Measurements from ENCODE around the gene EID3. TPM values are rescaled to one million over a fixed set of nuclear protein-coding genes. Genes with fewer than 3 reads are reported as not detected.

The EID3 gene
- total and polyA plus RNA-seq, 9 of the 15 experiments (the other 6 are each of a cell fraction or from before 2014, with no cell fraction given): 0.07 to 3.5 (median 0.42) TPM

DNA sequence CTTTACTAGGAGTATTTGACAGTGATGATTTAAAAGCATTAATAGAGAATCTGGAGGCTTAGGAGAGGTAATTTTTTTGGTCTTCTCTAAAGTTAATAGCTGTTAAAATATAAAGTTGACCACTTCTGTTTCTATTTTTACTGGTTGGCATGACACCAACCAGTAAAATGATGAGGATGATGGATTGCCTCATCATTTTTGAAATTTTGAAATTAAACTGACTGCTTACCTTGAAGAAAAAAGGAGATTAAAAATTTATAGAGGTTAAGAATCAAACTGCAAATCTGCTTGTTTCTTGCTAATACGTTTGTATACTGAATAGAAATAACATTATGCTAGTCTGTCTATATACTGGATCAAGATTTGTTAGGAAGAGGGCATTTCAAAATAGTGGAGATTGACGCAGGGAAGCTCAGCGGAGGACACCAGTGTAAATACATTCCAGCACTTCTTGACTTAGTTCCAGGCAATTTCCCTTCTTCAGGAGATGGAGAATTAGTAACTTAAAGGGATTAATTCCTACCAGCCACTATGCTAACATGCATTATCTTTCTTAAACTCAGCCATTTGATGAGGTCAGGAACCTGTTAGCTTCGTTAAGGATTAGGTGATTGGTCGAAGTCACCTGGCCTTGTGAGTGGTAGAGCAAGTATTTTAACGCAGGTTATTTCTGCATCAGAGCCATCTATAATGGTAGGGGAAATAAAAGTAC, 3.6 kb downstream of the EID3 start:
- intact Hi-C loops (cut with micrococcal nuclease): no loop called here
- Histone ChIP-seq H3K9ac (ENCODE audit: insufficient read depth in 1 of 2, low read depth in 2 of 2, low read length in 2 of 2) (no peak overlapping the region), H3K4me1 (replicated peaks in 1 of 2; ENCODE audit: control insufficient read depth in 2 of 2, insufficient read depth in 2 of 2, low read length in 2 of 2) (peaks cover 0 to 7% of the 10 kb centered on the region in 2 experiments; a peak in 3 of 5 replicates), H4K20me1 (replicated peaks; ENCODE audit: control insufficient read depth, insufficient read depth, low read length) (peaks cover 15% of the 10 kb centered on the region), H3K27ac (ENCODE audit: extremely low read depth, low read depth, low read length) (no peak overlapping the region), H3K9me3 (replicated peaks; ENCODE audit: control insufficient read depth, insufficient read depth, low read depth, low read length) (no peaks in the 10 kb centered on the region), H3K9me1 (ENCODE audit: control insufficient read depth, insufficient read depth, low read length) (no peaks in the 10 kb centered on the region), H3K27me3 (ENCODE audit: control insufficient read depth in 2 of 2, insufficient read depth in 2 of 2, low read length in 2 of 2) (no peaks in the 10 kb centered on the region), H2AFZ (ENCODE audit: low read depth, low read length) (no peak overlapping the region), H3K4me3 (no peak overlapping the region), H3K79me2 (ENCODE audit: control insufficient read depth, insufficient read depth, low read length) (peaks cover 89% of the 10 kb centered on the region), H3K4me2 (ENCODE audit: insufficient read depth, low read length) (no peak overlapping the region), H3K36me3 (ENCODE audit: control insufficient read depth, insufficient read depth, low read length) (peaks cover 83% of the 10 kb centered on the region)
- ChIA-PET CTCF (ENCODE audit: low intra/inter-chr PET ratio) (no interaction called here), POLR2A (interaction anchor here (1.0 to 3.3 kb wide), 4 partner anchors 8 to 18 kb away, joined by 3 to 10 read pairs (median 4); no protein-coding TSS in a partner anchor)
- whole genome bisulfite sequencing (ENCODE audit: insufficient coverage, low coverage, missing lambda C conversion rate): 84% methylated on average over 6 of the region's 6 CpGs
- peak; percentile 32 for FAIRE-seq
- TF ChIP-seq MEIS2 (IDR thresholded peaks at IDR 0.05; ENCODE audit: partially characterized antibody) (no peak), CEBPG (CRISPR knock-in tag; IDR thresholded peaks at IDR 0.05) (no peak), CEBPG (tag; conservative IDR thresholded peaks at IDR 0.05 in 1 of 2, IDR thresholded peaks at IDR 0.05 in 1 of 2) (0 out of 4 replicates have a peak, but pooled peaks of 1 of the 2 experiments have one; percentile 8)
- ATAC-seq: no peak
- BruUV-seq (replicated peaks): no TSS peak
- no peak for DNase-seq (ENCODE audit: extremely low read depth in 1 of 4, low spot score in 3 of 4)
- in situ Hi-C loops (cut with MboI): no loop called here

DNA sequence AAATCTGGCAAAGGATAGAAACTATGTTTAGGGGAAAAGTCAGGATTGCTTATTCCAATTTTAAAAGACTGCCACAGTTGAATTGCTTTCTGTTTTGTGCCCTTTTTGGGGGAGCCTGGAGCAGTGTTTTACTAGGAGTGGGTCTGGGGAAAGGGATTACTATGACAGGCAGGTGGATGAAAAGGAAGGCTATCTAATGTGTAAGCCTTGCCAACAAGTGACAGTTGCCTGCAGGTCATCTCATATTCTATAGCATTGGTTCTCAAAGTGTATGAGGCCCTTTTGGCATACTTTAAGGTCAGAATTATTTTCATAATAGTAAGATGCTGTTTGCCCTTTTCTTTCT, 4.1 kb downstream of the EID3 start:
- Histone ChIP-seq H3K9me3 (replicated peaks; ENCODE audit: control insufficient read depth, insufficient read depth, low read depth, low read length) (no peaks in the 10 kb centered on the region), H3K27ac (ENCODE audit: extremely low read depth, low read depth, low read length) (no peak overlapping the region), H3K4me1 (replicated peaks in 1 of 2; ENCODE audit: control insufficient read depth in 2 of 2, insufficient read depth in 2 of 2, low read length in 2 of 2) (peaks cover 0 to 7% of the 10 kb centered on the region in 2 experiments; a peak in 3 of 5 replicates), H3K9ac (ENCODE audit: insufficient read depth in 1 of 2, low read depth in 2 of 2, low read length in 2 of 2) (no peak overlapping the region), H2AFZ (ENCODE audit: low read depth, low read length) (no peak overlapping the region), H3K4me3 (no peak overlapping the region), H4K20me1 (replicated peaks; ENCODE audit: control insufficient read depth, insufficient read depth, low read length) (peaks cover 15% of the 10 kb centered on the region), H3K4me2 (ENCODE audit: insufficient read depth, low read length) (no peak overlapping the region), H3K9me1 (ENCODE audit: control insufficient read depth, insufficient read depth, low read length) (no peaks in the 10 kb centered on the region), H3K79me2 (ENCODE audit: control insufficient read depth, insufficient read depth, low read length) (peaks cover 90% of the 10 kb centered on the region), H3K27me3 (ENCODE audit: control insufficient read depth in 2 of 2, insufficient read depth in 2 of 2, low read length in 2 of 2) (no peaks in the 10 kb centered on the region), H3K36me3 (ENCODE audit: control insufficient read depth, insufficient read depth, low read length) (peaks cover 85% of the 10 kb centered on the region)
- no TSS peak for BruUV-seq (replicated peaks)
- POLR2A ChIA-PET: interaction anchor here (1.0 to 3.3 kb wide), 5 partner anchors 8 to 19 kb away, joined by 3 to 11 read pairs (median 6); no protein-coding TSS in a partner anchor
- in situ Hi-C loops (cut with MboI): no loop called here
- intact Hi-C loops (cut with micrococcal nuclease): no loop called here
- DNase-seq (ENCODE audit: extremely low read depth in 1 of 4, low spot score in 3 of 4) (no peak), FAIRE-seq (no peak), ATAC-seq (0 out of 3 replicates have a peak, but pooled peaks have one; percentile 13)
- CTCF ChIA-PET (ENCODE audit: low intra/inter-chr PET ratio): no interaction called here
- no peak for TF ChIP-seq ZNF23 (CRISPR knock-in tag; IDR thresholded peaks at IDR 0.05)
- TF ChIP-seq, protein P1, sequence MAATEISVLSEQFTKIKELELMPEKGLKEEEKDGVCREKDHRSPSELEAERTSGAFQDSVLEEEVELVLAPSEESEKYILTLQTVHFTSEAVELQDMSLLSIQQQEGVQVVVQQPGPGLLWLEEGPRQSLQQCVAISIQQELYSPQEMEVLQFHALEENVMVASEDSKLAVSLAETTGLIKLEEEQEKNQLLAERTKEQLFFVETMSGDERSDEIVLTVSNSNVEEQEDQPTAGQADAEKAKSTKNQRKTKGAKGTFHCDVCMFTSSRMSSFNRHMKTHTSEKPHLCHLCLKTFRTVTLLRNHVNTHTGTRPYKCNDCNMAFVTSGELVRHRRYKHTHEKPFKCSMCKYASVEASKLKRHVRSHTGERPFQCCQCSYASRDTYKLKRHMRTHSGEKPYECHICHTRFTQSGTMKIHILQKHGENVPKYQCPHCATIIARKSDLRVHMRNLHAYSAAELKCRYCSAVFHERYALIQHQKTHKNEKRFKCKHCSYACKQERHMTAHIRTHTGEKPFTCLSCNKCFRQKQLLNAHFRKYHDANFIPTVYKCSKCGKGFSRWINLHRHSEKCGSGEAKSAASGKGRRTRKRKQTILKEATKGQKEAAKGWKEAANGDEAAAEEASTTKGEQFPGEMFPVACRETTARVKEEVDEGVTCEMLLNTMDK (IDR thresholded peaks at IDR 0.05; ENCODE audit: borderline replicate concordance, insufficient read depth, low read depth, low read length, poor library complexity, severe bottlenecking): no peak
- no peak for TF ChIP-seq ARHGAP35 (IDR thresholded peaks at IDR 0.05; ENCODE audit: partially characterized antibody)
- no peak for TF ChIP-seq HNRNPUL1 (IDR thresholded peaks at IDR 0.05; ENCODE audit: low read length)
- no peak for TF ChIP-seq ZNF511 (CRISPR knock-in tag; IDR thresholded peaks at IDR 0.05)
- TF ChIP-seq, protein P2, sequence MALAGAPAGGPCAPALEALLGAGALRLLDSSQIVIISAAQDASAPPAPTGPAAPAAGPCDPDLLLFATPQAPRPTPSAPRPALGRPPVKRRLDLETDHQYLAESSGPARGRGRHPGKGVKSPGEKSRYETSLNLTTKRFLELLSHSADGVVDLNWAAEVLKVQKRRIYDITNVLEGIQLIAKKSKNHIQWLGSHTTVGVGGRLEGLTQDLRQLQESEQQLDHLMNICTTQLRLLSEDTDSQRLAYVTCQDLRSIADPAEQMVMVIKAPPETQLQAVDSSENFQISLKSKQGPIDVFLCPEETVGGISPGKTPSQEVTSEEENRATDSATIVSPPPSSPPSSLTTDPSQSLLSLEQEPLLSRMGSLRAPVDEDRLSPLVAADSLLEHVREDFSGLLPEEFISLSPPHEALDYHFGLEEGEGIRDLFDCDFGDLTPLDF (CRISPR knock-in tag; IDR thresholded peaks at IDR 0.05): no peak
- TF ChIP-seq MTA2 (IDR thresholded peaks at IDR 0.05; ENCODE audit: low read depth): no peak
- no peak for TF ChIP-seq PCBP1 (IDR thresholded peaks at IDR 0.05; ENCODE audit: low read depth, low read length, poor library complexity, severe bottlenecking)
- TF ChIP-seq HCFC1 (IDR thresholded peaks at IDR 0.05; ENCODE audit: low read depth, low read length): no peak
